Measurements from ENCODE around the gene CCN5. TPM values are rescaled to one million over a fixed set of nuclear protein-coding genes. Genes with fewer than 3 reads are reported as not detected.
"Not testable (repeated sequence)": the region's sequence is repeated elsewhere in the genome, so short reads cannot be mapped to it uniquely, and the experiment has no call there.

CCN5 gene, protein sequence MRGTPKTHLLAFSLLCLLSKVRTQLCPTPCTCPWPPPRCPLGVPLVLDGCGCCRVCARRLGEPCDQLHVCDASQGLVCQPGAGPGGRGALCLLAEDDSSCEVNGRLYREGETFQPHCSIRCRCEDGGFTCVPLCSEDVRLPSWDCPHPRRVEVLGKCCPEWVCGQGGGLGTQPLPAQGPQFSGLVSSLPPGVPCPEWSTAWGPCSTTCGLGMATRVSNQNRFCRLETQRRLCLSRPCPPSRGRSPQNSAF
- not detected in 2 replicates for total RNA-seq

DNA sequence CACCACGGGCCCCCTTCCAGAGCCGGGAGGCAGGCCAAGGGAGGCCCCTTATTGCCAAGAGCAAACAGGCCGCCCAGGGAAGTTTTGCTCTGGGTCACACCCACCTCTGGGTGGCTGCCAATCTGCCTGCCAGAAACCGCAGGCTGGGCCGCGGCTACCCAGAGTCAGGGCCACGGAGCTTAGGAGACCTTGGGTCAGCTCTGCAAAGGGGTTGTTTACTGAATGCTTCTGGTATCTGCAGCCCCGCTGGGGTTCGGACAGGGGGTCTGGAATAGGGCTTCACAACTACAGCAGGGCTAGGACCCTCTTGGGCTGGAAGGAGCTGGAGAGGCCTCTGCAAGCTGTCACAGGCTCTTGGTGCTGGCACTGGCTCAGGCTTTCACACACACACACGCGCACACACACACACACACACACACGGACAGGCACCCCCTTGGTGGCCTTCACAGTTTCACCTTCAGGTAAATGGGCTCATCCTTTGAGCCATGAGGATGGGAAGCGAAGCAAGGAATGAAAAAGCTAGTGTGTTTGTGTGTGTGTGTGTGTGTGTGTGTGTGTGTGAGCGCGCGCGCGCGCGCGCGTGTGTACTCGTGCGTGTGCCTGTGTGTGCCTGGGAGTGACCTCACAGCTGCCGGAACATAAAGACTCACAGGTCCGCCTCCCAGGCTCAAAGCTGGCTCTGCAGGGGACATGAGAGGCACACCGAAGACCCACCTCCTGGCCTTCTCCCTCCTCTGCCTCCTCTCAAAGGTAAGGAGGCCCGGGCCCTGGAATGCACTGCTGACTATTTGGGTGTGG is at the start of gene CCN5:
TSS of gene CCN5 (plus strand) at position 669 of the 798 bp plus-strand sequence. CDS start at position 691, 22 bp downstream.
- intact Hi-C loops (cut with micrococcal nuclease), result no loop called here

DNA sequence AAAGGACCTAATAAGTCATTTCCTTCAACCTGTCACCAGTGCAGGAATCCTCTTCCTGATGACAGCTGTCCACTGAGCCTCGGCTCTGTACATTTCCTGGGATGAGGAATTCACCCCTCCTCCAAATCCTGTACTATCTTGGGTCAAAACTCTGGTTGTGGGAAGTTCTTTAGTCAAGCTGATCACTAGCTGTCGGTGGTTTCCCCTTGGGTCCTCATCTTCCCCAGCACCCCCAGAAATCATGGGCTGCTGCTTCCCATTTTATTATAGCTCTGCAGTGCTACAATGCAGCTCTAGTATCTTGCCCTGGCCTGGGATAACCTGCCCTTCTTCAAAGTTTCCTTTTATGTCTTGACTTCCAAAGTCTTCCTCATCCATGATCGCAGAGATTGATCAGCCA is 49.1 kb upstream of the CCN5 start:
- intact Hi-C loops (cut with micrococcal nuclease), result no loop called here

DNA sequence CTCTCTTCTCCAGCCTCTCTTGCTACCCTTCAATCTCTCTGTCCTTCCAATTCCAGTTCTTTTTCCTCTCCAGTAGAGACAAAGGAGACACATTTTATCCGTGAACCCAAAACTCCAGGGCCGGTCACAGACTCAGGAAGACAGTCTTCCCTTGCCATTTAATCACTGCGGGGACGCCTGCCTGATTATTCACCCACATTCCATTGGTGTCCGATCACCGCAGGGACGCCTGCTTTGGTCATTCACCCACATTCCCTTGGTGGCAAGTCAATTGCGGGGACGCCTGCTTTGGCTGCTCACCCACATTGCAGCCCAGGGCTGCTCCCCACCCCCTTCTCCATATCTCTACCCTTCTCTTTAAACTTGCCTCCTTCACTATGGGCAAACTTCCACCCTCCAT is 44.3 kb upstream of the CCN5 start:
- intact Hi-C loops (cut with micrococcal nuclease), result loop anchor here (1.0 kb wide), 2 partner anchors 14 to 19 kb away; no protein-coding TSS in a partner anchor

DNA sequence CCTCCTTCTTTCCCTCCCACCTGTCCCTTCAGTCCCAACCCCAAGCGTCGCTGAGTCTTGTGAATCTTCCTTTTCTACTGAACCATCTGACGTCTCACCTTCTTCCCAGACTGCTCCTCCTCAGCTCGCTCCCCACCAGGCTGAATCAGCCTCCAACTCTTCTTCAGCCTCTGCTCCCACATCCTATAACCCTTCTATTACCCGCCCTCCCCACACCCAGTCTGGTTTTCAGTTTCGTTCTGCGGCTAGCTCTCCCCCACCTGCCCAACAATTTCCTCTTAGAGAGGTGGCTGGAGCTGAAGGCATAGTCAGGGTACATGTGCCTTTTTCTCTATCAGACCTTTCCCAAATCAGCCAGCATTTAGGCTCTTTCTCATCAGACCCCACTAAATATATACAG is 43.6 kb upstream of the CCN5 start:
- intact Hi-C loops (cut with micrococcal nuclease), result loop anchor here (1.0 kb wide), 2 partner anchors 14 to 19 kb away; no protein-coding TSS in a partner anchor

DNA sequence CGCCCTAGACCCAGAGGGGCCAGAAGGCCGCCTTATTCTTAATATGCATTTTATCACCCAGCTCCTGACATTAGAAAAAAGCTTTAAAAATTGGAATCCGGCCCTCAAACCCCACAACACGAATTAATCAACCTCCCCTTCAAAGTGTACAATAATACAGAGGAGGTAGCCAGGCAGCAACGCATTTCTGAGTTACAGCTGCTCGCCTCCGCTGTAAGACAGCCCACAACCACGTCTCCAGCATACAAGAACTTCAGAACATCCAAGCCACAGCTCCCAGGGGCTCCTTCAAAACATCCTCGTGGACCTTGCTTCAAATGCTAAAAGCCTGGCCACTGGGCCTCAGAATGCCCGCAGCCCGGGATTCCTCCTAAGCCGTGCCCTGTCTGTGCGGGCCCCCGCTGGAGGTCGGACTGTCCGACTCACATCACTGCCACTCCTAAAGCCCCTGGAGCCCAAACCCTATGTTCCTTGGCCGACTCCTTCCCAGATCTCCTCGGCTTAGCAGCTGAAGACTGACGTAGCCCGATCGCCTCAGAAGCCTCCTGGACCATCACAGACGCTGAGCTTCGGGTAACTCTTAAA is 42.8 kb upstream of the CCN5 start:
- intact Hi-C loops (cut with micrococcal nuclease), result not testable (repeated sequence)

DNA sequence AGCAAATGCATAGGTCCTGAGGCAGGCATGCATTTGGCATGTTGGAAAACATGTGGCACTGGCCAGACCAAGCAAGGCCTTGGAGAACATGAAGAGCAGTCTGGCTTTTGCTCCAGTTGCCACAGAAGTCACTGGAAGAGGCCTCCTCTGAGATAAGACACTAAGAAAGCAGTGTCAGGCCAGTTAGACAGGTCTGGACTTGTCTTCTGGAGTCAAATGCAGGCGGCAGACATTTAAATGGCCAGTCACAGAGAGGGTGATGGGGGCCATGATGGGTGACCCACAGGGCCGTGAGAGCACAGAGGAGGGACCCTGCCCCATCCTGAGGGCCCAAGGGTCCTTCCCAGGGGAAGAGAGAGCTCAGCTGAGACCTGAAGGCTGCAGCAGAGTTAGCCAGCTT is 36.9 kb upstream of the CCN5 start:
- intact Hi-C loops (cut with micrococcal nuclease), result no loop called here

DNA sequence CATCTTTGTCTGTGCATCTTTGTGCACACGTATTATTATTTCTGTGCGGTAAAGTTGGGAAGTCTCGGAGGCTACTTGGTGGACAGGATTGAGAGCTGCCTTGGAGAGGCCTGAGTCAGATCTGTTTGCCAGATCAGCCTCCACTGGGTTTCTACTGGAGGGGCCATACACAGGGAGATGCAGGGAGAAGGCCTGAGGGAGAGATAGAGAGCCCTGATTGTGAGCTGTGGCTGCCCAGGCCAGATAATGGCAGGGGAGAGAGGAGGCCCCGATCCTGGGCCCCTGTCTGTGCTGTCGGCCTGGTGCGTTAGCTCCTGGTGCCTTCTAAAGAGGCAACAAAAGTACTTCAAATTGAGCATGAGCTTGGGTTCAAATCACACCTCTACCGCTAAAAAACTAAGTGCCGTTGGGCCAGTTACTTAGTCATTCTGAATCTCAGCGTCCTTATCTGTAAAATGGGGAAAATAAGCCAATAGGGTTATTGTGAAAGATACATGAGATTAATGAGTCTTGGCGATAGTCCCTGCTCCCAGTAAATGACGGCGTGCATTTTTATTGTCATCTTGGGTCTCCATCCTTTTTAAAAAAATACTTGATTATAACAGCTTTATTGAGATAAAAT is 36.1 kb upstream of the CCN5 start:
- intact Hi-C loops (cut with micrococcal nuclease), result no loop called here

DNA sequence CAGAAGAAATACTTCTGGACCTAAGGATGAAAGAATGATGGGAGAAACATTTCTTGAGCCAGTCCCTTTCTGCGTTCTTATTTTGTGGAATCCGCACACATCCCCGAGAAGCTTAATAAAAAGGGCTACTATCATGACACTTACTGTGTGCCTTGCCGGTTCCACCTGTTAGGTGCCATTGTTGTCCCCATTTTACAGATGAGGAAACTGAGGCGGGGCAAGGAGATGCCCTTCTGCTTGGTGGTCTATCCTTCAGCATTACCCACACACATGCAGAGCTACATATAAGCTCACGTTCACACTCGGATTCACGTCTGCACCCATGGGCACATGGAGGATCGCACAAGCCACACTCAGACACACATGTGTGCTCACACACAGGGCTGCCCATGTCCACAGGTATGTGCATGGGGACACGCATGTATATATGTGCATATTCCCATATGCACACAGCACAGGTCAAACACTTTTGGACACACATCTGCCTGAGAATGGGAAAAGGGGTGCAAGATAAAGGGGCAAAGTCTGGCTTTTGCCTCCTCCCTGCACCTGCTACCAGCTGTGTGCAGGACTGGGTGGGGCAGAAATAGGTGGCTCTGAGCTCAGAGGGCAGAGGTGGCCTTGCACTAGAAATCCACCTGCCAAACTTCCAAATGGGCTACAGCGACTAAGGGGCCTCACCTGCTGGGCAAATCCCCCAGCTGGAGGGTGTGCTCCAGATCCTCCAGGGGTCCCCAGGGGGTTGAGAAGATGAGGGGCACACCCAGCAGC is 33.2 kb upstream of the CCN5 start:
- intact Hi-C loops (cut with micrococcal nuclease), result loop anchor here (5.0 kb wide), 1 partner anchor 205 kb away; the partner anchor contains the start of gene TTPAL

DNA sequence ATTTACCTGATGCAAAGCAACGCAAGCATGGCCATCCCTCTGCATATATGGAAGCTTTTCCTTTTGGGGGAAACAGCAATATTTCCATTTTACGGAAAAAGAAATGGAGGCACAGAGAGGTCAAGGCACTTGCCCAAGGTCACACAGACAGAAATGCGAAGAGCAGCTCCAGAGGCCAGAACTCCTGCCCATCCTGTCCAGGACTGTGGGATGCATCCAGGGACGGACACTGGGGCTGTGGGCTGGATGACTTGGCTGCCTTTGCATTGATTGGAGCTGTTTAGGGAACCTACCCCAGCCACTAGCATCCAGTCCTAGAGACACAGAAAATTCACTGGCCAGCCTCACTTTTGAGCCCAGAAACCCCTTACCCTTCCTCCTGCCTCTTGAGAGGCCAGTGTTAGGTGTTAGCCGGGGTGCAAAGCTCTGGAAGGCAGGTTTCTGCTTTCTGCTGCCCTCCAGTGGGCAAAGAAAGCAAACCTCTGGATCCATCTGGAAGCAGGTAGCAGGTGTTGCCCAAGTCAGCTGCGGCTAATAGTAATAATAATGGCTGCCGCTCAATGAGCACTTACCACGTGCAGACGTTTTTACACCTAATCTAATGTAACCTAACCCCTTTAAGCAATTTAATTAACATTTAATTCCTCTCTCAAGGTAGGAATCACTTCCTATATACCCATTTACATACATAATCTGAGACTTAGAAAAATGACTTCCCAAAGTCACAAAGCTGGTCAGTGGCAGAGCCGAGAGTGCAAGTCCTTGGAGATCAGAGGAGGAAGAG is 31.7 kb upstream of the CCN5 start:
- intact Hi-C loops (cut with micrococcal nuclease), result loop anchor here (1.0 to 5.0 kb wide), 3 partner anchors 31 to 466 kb away; partner anchors contain the start of gene TTPAL

DNA sequence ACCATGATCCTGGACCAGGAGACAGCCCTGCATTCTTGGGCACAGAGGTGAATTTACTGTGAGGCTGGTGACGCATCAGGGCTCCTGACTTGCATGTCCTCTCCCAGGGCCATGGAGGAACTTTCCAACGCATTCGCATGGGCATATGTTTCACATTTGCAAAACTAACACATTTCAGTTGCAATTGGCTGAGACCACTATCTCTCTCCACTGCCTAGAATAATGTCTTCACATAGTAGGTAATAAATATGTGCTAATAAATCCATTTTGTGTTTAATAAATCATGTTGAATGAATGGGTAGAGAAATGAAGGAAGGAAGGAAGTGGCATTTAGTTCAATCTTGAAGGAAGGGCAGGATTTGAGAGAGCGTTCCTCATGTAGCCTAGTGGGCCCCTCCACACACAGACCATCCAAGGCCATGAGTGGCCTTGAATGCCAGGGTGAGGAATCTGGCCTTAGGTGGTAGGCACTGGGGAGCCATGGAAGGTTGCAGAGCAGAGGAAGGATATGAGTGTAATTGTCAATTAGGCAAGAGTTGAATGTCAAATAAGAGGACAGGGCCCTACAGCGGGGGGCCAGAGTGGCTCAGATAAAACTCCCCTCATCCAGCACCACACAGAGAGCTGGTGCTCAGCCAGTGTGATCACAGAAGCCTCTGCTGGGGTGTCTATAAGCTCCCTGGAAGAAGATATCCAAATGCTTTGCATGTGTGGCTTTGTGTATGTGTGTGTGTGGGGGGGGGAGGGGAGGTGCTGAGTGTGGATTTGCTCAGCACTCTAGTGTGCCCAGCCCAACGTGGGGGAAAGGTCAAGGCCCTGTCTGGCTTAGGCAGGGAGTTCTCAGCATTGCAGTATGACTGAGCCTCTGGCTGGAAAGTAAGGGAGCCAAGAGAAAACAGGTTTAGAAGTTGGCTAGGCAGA is 30.9 kb upstream of the CCN5 start:
- intact Hi-C loops (cut with micrococcal nuclease), result loop anchor here (5.0 kb wide), 1 partner anchor 207 kb away; the partner anchor contains the start of gene TTPAL

DNA sequence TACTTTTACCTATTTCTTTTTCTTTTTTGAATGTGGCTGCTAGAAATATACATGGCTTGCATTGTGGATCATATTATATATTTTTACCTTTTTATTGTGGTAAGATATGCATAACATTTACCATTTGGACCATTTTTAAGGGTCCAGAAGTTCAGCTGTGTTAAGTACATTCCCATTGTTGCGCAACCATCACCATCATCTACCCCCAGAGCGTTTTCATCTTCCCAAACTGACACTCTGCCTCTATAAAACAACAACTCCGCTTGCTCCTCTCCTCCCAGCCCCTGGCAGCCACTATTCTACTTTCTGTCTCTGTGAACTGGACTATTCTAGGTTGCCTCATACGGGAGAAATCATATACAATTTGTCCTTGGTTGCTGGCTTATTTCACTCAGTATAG is 28.2 kb upstream of the CCN5 start:
- intact Hi-C loops (cut with micrococcal nuclease), result no loop called here

DNA sequence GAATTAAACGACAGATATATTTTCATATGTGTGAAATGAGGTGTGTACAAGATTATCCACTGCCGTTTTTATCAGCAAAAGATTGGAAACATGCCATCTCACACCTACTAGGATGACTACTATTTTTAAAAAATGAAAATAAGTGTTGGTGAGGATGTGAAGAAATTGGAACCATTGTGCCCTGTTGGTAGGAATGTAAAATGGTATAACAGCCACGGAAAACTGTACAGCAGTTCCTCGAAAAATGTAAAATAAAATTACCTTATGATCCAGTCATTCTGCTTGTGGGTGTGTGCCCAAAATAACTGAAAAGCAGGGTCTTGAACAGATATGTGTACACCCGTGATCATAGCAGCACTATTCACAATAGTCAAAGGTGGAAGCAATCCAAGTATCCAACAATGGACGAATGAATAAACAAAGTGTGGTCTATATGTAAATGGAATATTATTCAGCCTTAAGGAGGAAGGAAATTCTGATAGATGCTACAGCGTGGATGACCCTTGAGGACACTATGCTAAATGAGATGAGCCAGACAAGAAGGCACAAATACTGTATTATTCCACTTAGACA is 27.0 kb upstream of the CCN5 start:
- intact Hi-C loops (cut with micrococcal nuclease), result no loop called here

DNA sequence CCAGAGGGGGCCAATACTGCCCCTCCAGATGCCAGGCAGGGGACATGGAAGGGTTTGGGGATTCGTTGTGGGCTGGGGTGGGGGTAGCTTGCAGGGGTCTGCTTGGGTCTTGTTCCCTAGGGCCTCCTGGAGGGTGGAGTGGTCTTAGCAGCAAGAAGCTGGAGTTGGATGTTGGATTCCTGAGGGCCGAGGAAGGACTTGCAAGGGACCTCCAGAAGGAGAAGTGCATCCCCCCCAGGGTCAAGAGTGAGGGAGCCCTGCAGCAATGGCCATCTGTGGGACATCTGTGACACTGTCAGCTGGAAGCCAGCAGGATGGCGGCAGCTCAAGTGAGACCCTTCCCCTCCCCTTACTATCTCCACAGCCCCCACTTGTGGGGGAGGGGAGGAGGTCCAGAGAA is 25.4 kb upstream of the CCN5 start:
- intact Hi-C loops (cut with micrococcal nuclease), result no loop called here

DNA sequence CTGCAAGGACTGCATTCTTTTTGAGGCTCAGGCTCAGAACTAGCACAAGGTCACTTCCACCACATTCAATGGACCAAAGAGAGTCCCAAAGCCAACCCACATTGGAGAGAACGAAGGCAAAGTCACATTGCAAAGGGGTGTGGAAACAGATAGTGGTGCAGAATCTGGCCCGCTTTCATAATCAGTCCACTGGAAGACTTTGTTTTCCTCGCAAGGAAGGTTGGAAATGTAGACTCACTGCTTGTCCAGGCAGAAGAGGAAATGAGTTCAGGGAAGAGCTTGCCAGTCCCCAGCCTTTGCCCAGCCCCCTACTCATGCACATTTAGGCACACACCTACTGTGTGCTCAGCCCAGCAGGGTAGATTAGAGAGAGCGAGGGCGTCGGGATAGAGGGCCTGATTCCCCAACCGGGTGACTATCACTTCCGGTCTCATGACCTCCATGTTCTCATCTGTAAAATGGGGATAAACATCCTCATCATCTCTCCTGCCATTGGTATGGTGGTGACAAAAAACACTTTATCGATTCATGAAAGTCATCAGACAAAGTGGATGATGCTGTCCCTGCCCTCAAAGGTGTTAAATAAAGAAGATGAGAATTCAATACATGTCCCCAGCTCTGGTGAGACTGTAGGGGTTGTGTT is 24.3 kb upstream of the CCN5 start:
- intact Hi-C loops (cut with micrococcal nuclease), result no loop called here

DNA sequence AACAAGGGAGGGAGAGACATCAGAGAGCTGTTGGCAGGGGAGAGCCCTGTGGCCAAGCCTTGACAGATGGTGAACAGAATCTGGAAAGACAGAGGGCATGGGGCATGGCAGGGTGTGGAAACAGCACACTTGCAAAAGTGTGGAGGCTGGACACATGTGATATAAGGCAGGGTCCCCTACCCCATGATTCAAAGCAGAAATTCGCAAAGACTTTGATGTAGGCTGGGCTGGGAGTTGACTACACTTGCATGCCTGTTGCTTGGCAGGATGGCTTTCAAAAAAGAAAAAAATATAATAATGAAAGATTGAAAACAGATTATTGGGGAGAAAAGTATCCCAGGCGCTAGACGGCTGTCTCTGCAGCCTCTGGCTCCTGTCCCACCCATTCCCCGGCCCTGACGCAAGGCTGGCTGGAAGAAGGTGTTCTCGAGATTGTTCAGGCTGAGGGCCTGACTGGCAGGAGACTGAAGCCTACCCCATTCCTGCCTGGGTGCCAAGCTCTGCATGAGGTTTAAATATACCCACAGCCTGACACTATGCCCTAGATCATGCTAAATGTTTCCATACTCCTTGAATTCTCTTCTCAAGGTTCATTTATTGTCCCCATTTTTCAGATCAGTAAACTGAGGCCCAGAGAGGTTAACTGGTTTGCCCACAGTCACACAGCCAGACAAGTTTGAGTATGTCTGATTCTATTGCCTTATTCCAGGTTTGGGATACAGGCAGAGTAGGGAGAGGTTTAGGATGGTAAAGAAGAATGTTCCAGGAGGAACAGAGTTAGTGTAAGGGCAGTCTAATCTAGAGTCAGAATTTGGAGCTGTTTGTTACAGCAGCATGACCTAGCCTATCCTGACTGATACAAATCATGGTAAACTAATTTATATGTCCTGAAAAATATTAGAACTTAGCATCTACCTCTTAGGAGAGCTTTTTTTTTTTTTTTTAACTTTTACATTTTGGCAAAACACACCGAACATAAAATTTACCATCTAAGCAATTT is 23.4 kb upstream of the CCN5 start:
- intact Hi-C loops (cut with micrococcal nuclease), result no loop called here

DNA sequence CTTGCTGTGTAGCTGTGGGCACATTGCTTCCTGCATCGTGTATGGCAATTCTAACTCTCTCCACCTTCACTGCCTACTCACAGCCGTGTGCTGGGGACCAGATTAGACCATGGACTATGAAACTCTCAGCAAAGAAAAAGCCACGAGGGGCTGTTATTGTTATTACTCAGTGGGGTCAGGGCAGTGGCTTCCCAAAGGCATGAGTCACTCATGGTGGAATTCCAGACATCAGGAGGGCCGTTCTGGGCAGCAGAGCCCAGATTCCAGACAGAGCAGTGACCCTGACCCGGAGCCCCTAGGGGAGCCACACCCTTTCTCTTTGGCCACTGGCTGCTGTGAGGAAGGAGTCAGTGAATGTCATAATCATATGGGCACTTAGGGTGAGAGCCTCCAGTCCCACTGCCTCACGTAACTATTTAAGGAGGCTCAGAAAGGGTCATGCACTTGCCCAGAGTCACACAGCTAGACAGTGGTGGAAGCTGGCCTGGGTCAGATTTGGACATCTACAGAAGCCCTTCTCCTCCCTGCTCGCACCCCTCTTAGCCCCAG is 22.2 kb upstream of the CCN5 start:
- intact Hi-C loops (cut with micrococcal nuclease), result no loop called here

DNA sequence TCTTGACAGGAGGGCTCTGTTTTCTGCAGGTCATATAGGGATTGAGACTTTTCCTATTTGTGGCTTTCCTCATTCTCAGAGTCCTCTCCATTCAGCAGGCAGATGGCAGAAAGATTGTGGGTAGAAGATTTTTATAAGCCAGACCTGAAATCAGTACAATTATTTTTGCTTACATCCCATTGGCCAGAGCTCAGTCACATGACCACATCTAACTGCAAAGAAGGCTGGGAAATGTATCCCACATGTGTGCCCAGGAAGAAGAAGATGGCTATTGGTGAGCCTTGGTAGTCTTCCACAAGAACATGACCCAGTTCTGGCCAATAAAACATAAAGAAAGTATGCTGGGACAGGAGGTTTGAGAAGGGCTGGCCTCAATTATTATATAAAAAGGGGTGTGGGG is 21.5 kb upstream of the CCN5 start:
- intact Hi-C loops (cut with micrococcal nuclease), result no loop called here

Data from T-helper 1 cell treated with Interleukin-12 subunit alpha and Interleukin-12 subunit beta and Interleukin-4 antibody, amounts not matched to agents 30 ng/mL and 1 ng/mL, for 36 hours (primary cell).